ENCODE results near the gene ZXDB. TPM values are rescaled to one million over a fixed set of nuclear protein-coding genes. Genes with fewer than 3 reads are reported as not detected.
"Not testable (repeated sequence)": the region's sequence is repeated elsewhere in the genome, so short reads cannot be mapped to it uniquely, and the experiment has no call there.

The ZXDB gene
- 12.9 and 14.5 TPM in 2 replicates for total RNA-seq

DNA sequence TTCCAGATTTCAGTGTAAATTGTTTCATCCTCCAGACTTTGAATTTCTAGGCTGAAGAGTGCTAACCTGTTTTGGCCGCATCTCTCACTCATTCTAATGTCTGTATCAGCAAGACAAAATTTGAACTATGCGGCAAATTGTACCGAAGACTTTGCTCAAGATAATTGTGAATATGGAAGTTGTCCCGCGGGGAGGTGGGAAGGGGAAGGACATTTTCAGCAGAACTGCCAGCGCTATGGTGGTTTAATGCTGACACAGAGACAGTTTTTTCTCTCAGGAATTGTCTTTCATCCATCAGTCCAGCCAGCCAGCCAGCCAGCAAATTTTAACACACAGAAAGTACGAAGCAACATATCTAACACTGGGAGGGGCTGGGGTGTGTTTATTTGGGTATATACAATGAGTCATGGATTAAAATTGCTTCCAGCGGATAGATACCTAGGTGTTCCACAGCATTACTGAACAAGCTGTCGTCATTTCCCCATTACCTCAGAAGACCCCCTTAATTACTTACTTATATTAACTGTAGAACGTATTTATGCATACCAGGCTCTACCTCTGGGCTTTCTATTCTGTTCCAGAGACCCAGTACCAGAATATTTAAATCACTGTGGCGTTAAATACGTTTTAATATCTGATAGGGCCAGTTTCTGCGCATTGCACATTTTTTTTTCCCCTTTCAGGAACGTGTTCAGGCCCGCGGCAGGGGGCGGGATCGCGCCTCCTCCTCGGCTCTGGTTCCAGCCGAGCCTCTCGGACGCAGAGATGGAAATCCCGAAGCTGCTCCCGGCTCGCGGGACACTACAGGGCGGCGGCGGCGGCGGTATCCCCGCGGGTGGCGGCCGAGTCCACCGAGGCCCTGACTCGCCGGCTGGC is at the start of gene ZXDB:
TSS of gene ZXDB (plus strand) at position 728 of the 876 bp plus-strand sequence. CDS start at position 766, 38 bp downstream.
- peak; percentile 36 for DNase-seq

GRCh38 chrX:57565198-57565597 is 26.6 kb upstream of the ZXDB start:
- no peak for DNase-seq

DNA sequence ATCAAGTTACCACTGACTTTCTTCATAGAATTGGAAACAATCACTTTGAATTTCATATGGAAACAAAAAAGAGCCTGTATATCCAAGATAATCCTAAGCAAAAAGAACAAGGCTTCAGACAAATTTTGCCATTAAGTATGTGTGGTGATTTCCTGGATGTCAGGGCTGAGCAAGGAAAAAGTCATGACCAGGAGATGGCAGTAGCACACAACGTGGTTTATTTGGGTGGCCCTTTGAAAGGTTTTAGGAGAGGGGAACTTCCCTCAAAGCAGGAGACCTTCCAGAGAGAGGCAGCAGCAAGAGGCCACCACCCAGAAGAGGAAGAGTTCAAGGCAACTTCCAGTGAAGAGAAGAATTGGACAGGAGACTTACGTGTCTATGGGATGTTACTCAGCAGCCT is 18.1 kb upstream of the ZXDB start:
- peak; percentile 32 for DNase-seq

DNA sequence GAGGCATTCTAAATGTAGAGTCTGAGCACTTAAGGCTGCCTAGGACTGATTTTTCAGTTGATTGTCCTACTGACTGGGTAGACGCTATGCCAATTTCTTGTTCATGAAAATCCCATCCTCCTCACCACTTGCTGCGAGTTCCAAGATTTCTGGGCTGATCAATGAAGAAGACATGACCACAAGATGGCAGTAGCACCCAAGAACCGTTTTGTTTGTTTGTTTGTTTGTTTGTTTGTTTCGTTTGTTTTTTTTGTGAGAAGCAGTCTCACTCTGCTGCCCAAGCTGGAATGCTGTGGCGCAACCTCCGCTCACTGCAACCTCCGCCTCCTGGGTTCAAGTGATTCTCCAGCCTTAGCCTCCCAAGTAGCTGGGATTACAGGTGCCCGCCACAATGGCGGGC is 8.9 kb upstream of the ZXDB start:
- not testable (repeated sequence) for DNase-seq

DNA sequence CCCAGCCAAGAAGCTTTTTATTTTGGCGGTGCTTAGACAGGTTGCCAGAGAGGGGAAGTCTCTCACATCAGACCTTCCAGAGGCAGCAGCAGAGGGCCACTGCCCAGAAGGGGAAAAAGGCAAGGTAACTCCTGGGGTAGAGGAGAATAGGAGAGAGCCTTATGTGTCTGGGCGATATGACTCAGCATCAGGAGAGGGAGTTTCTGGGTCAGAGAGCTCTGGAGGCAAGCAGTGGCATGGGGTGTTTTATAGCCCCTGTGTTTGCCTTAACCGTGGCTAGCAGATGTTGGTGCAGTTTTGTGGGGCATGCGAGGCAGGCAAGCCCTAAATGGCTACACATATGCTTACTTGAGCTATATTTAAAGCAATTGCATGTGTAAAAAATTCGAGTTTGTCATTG is 8.3 kb upstream of the ZXDB start:
- DNase-seq: no peak

GRCh38 chrX:57586360-57586759 is 5.5 kb upstream of the ZXDB start:
- DNase-seq: no peak

DNA sequence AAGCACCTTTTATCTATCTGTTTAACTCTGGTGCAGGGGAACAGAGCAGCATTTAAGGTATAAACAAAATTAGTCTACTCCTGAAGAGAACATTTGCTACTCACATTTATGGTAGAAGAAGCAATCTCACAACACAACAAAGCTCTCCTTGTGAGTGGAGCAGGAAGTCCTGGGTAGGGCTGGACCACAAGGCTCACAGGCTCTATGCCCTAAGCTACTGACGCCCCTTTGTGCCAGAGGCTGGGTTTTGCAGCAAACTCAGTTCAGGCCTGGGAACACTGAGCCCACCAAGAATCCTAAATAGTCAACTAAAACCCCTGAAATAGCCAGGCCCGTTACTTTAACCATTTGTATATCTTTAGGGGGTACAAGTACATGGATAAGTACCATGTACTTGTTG is 4.7 kb upstream of the ZXDB start:
- no peak for DNase-seq

GRCh38 chrX:57587607-57588006 is 4.2 kb upstream of the ZXDB start:
- no peak for DNase-seq

DNA sequence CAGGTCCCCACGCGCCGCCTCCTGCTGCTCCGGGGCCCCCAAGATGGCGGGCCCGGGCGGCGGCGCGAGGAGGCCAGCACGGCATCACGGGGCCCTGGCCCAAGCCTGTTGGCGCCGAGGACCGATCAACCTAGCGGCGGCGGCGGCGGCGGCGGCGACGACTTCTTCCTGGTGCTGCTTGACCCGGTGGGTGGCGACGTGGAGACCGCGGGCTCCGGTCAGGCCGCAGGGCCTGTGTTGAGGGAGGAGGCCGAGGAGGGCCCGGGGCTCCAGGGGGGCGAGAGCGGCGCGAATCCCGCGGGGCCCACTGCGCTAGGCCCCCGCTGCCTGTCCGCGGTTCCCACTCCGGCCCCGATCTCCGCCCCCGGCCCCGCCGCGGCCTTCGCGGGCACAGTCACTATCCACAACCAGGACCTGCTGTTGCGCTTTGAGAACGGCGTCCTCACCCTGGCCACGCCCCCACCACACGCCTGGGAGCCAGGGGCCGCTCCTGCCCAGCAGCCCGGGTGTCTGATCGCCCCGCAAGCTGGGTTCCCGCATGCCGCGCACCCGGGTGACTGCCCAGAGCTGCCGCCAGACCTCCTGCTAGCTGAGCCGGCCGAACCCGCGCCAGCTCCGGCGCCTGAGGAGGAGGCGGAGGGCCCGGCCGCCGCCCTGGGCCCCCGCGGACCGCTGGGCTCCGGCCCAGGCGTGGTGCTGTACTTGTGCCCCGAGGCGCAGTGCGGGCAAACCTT is 516 bp downstream of the ZXDB start:
- DNase-seq: peak; percentile 39

- peak; percentile 74 for DNase-seq
Observed at GRCh38 chrX:57592894-57593215, 1.0 kb downstream of the ZXDB start.

GRCh38 chrX:57595381-57595811 is 3.6 kb downstream of the ZXDB start:
- DNase-seq: peak; percentile 49

GRCh38 chrX:57596109-57596508 is 4.3 kb downstream of the ZXDB start:
- no peak for DNase-seq

DNA sequence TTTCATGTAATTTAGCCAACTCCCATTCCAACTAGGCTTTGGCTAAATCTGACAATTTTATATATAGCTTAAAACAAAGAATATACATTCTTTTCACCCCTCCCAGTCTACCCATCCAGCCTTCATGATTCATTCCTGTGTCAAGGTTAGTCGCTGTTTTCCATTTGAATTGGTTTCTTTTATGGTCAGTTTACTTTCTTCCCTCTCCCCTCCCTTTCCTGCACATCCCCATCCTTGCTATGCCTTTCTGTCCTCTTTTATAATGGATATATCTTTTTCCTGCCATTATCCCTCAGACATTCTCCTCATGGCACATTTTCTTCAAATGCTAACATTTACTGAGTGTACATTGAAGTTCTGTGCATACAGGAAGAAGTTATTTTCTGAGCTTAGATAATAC is 4.7 kb downstream of the ZXDB start:
- no peak for DNase-seq

GRCh38 chrX:57607295-57608187 is 15.7 kb downstream of the ZXDB start:
- DNase-seq: no peak

- DNase-seq: not testable (repeated sequence)
Observed at GRCh38 chrX:57613351-57613750, 21.5 kb downstream of the ZXDB start.

DNA sequence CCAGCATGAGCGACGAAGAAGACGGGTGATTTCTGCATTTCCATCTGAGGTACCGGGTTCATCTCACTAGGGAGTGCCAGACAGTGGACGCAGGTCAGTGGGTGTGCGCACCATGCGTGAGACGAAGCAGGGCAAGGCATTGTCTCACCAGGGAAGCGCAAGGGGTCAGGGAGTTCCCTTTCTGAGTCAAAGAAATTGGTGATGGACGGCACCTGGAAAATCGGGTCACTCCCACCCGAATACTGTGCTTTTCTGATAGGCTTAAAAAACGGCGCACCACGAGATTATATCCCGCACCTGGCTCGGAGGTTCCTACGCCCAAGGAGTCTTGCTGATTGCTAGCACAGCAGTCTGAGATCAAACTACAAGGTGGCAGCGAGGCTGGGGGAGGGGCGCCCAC is 37.6 kb downstream of the ZXDB start:
- DNase-seq: not testable (repeated sequence)

DNA sequence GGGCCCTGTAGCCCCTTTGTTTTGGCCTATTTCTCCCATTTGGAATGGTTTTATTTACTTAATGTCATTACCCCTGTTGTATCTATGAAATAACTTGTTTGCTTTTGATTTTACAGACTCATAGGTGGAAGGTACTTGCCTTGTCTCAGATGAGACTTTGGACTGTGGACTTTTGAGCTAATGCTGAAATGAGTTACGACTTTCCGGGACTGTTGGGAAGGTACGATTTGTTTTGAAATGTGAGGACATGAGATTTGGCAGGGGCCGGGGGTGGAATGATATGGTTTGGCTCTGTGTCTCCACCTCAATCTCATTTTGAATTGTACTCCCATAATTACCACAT is 48.8 kb downstream of the ZXDB start:
- DNase-seq: no peak

DNA sequence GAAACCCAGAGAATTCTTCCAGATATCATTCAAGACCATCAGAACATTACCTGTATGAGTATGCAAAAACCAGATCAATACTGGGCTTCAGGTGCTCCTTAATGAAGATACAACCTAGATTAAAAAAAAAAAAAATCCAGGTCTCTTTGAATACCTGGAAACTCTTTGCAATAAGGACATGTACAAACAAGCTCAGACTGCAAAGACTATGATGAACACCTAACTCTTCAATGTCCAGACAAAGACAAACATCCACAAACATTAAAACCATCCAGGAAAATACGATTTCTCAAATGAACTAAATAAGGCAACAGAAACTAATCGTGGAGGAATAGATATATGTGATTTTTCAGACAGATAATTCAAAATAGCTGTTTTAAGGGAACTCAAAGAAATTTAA is 49.5 kb downstream of the ZXDB start:
- no peak for DNase-seq

GRCh38 chrX:57643698-57644097 is 51.9 kb downstream of the ZXDB start:
- no peak for DNase-seq

- no peak for DNase-seq
Observed at GRCh38 chrX:57647020-57647419, 55.2 kb downstream of the ZXDB start.

All from dermis blood vessel endothelial cell (primary cell).